ENCODE results near the gene SNX24. TPM values are rescaled to one million over a fixed set of nuclear protein-coding genes. Genes with fewer than 3 reads are reported as not detected.
A peak's percentile ranks its signal among the peaks of the same experiment; 100 is the strongest.

Gene SNX24
- polyA plus RNA-seq, 5 donors, result 20.2 to 30.2 (median 24.6) TPM

DNA sequence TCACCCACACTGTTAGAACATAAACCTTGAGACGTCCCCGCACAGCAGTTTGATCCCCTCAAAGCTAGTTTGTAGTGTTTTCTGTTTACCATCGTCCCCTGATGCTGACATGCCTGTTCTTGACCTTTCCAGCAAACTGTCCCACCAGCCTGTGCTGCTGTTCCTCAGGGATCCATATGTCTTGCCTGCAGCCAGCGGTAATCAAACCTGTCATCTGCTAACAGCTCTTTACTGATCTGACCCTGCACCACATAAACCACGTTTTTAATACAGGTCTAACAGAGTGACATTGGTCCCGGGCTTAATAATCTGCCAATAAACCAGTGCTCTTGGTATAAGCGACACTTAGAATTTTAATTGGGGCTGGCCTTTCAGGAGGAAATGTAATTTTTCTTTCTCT is 156.4 kb downstream of the SNX24 start:
- DNase-seq, result no peak

DNA sequence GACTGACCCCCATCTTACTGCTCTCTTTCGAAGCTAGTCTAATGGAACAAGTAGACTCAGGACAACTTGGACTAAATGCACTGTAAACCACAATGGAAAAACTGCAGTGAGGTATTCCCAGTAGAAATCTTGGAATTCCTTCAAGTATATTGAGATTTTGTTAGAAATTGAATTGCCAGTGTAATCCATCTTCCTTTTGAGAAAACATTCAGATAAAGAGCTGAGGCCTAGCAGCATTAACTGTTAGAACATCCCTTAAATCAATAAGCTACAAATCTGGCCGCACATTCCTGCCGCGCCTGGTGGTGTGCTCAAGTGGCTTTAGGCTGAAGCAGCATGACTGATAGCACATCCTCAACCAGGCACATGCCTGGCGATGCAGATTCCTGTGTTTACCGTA is 161.8 kb downstream of the SNX24 start:
- DNase-seq, result no peak

DNA sequence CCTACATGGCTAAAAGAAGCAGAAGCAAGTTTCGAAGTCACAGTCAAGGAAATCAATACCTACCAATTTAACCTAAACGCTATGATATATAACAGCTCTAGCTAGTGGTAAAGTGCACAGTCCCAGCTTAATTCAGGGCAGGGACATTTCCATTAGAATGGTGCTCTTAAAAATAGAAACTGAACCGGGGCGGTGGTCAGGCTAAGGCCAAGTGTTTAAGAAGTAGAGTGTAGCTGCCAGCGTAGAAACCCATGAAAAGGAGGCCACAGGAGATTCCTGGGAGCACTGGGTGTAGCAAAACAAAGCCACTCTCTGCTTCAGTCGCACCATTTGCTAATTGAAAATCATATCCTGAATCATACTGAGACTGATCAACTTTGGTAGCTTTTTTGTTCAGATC is 162.3 kb downstream of the SNX24 start:
- no peak for DNase-seq

DNA sequence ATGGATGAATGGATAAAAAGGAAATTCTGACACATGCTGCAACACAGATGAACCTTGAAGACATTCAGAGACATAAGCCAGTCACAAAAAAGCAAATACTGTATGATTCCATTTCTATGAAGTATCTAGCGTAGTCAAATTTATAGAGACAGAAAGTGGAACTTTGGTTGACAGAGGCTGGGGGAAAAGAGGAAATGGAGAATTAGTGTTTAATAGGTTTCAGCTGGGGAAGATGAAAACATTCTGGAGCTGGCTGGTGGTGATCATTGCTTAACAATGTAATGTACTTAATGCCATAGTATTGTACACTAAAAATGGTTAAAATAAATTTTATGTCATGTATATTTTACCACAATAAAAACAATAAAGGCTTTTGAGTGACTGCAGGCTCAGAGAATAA is 166.9 kb downstream of the SNX24 start:
- DNase-seq, result no peak

DNA sequence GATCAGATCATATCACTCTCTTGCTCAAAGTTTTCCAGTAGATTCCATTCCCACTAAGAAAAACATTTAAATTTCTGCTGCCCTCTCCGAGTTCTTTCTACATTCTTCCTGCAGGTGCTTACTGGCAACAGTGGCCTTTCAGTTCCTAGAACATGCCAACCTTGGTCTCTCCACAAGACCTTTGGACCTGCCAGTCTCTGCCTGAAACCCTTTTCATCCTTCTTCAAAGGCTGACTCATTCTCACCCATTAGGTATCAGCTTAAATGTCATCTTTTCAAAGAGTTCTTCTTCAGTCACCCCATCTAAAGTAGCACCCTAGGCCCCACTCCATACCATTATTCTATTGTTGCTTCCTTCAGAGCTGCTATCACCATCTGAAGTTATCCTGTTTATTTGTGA is 169.3 kb downstream of the SNX24 start:
- no peak for DNase-seq

DNA sequence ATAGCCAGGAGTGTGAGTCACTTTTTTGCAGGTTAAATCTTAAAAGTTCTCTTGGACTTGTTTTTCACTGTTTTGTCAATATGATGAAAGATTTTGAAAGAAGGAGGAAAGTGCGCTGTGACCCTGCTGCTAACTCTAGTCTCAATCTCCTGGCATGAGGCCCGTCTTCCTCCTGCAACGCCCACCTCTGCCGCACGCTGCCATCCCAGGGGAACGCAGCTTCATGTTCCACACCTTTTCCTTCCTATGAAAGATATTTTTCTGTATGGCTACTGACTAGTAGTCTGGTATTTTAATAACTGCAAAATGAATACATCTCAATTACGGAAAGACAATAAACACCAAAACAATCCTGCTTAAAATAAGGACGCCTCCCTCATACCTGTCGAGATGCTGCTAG is 182.8 kb downstream of the SNX24 start:
- DNase-seq, result no peak

DNA sequence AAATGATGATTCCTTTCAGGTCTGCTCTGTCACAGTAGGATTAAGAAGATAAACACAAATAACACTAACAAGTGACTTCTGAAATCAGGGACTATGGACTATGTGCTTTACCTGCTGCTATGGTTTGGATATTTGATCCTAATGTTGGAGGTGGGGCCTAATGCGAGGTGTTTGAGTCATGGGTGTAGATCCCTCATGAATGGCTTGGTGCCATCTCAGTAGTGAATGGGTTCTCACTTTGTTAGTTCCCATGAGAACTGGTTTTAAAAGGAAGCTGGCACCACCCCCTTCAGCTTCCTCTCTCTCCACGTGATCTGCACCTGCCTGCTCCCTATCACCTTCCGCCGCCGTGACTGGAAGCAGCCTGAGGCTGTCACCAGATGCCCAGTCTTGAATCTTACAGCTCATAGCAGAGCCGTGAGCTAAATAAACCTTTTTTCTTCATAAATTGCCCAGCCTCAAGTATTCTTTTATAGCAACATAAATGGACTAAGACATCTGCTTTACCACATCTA is 187.8 kb downstream of the SNX24 start:
- no peak for DNase-seq

DNA sequence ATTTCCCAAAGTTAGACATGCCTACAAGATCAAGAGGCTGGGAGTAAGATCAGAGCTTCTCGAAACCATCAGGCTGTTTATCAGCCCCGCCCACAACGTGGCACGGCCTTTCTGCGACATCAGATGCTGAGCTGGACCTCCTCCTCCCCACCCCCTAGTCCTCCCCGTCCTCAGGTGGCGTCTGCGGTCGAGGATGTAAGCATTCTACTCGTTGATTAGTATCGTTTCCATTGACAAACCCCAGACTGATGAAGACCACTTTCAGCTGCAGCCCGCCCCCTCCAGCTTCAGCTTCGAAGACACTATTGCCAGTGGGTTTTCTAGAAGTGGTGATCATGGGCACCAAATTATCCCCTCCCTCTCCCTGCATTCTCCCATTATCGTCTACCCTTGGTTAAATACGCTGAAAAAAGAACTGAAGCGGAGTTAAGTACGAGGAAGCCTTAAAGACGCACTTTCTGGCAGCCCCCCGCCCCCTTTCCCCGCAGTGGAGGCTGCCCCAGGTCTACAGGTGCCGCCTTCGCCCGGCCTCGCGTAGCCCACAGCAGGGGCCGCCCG is 190.0 kb downstream of the SNX24 start:
- DNase-seq, result peak; percentile 10 to 22

DNA sequence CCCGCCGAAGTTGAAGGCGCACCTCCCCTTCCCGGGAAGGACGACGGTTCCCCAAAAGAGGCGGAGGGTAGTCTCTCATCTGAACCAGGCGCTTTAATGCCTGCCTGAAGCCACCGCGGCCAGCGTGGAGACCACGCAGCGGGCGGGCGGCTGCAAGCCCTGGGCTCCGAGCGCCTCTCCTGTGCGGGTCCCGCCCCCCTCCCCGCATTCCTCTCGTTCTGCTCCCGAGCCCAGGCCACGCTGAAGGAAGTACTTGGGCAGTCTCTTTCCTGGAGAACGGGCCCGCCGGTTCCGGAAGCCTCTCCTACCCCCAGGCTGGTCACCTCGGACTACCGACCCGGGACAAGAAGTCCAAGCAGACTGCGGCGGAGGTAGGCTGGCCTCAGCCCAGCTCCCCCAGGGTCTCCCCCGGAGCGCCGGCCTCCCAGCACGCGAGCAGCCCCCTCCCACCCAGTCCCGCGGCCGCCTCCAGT is 190.5 kb downstream of the SNX24 start:
- peak; percentile 28 to 49 for DNase-seq

DNA sequence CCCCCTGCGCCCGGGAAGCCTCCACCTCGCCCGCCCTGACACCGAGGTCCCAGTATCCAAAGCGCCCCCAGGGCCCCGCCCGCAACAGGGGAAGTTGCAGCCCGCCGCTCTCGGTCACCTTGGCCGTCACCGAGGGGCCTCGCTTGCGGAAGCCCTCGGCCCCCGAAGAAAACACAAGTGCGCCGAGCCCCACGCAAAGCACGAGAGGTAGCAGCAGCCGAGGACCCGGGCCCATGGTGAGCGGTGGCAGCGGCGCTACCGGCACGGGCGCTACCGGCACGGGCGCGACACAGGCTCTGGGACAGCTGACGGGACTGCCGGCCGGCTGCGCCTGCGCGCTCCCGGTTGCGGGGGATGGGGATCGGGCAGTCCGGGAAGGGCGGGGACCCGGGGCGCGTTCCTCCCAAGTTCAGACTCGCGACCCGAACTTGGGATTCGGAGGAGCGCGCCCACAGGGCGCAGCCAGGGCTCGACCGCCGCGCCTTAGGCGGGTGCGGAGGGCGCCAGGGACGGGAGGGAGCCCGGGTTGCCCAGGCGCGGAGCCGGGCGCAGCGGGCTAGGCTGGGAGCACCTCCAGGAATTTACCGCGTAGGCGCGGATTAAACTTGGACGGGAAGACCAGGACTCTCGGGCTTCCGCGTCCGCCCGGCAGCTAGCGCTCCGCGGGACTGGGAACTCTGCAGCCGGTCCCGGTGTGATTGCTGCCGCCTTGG is 191.1 kb downstream of the SNX24 start, which contains the start of gene PPIC:
PPIC (minus strand) TSS at position 335 of the 713 bp plus-strand sequence; CDS start at position 235, 100 bp downstream.
- peak; percentile 83 to 88 for DNase-seq

DNA sequence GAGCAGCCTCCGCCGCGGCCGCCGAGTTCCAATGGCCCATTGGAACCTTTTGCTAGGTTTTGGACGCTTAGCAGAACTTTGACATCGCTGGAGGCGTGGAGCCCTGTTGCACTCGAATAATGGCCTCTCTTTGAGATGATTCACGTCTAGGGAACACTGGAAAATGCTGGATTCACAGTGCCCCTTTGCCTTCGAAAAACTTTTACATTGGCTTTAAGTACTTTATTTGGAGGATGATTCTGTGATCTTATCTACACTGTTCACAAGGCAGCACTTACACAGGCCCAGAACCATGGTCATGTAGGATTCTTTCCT is 191.6 kb downstream of the SNX24 start:
- DNase-seq, result no peak

DNA sequence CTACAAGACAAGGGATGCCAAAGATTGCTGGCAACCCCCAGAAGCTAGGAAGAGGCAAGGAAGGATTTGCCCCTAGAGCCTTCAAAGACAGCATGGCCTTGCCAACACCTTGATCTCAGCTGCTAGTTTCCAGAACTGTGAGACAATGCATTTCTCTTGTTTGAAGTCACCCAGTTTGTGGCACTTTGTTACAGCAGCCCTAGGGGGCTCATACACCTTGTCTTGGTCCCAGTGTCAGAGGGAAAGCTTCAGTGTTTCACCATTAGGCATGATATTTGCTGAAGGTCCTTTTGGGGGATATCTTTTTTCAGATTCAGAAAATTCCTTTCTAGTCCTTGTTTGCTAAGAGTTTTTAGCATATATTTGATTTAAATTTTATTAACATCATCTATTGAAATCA is 194.3 kb downstream of the SNX24 start:
- no peak for DNase-seq

DNA sequence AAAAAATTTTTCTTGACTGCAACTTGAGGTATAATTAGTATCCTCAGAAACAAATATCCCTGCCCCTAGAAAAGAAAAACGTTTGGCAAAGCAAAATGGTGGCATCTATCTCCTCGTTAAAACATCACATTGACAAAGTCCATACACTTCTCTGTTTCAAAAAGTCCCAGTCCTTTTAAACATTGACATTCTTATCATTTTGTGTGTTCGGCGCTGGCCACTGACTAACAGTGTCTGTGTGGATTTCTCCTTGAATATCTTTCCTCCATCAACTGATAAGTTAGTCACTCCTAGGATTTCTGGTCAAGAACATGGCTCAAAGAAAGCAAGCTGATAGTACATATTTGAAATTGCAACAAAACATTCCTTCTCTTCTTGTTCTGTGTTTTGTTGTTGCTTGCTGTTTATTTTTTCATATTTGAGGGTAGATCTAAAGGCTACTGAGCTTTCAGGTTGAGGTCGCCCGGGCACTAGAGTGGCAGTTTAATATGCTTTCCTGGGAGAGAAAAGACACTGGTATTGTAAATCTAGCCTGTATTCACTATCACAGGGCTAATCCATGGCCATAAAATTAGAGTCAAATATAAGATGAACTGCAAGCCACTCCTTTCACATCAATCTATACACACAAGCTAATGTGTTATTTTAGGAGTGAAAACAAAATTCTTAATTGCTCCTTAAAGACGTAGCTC is 199.7 kb downstream of the SNX24 start:
- no peak for DNase-seq

DNA sequence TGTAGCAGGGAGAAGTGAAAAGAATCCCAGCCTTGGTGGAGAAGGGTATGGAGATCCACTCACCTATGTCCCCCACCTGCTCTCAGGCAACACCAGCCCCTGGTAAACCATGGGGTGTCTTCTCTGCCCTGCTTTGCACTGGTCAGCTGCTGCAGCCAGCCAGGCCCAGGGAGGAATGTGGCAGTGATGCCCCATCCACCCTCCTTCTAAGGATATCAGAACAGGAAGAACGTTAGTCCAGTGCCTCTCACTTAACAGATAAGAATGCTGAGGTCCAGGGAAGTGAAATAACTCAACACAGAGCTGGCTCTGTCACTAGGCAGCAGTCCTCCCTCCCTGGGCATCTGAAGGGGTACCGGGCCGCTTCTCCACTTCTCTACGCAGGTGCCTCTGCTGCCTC is 200.8 kb downstream of the SNX24 start:
- DNase-seq, result no peak

DNA sequence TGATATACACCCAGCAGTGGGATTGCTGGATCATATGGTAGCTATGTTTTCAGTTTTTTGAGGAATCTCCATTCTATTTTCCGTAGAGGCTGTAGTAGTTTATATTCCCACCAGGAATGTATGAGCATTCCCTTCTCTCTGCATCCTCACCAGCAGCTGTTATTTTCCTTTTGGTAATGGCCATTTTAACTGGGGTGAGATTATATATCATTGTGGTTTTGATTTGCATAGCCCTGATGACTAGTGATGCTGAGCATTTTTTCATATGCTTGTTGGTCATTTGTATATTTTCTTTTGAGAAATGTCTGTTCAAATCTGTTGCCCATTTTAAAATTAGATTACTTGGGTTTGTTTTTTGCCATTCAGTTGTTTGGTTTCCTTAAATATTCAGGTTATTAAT is 202.3 kb downstream of the SNX24 start:
- no peak for DNase-seq

DNA sequence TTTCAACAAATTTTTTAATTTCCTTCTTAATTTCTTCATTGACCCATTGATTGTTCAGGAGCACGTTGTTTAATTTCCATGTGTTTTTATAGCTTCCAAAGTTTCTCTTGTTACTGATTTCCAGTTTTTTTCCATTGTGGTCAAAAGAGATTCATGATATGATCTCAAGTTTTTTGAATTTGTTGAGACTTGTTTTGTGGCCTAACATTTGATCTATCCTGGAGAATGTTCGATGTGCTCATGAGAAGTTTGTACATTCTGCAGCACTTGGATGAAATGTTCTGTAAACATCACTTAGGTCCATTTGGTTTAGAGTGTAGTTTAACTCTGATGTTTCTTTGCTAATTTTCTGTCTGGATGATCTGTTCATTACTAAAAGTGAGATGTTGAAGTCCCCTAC is 205.8 kb downstream of the SNX24 start:
- no peak for DNase-seq

Other genes starting within 250 kb of the SNX24 start
- gene SNX2, start 70.5 kb upstream of the SNX24 start, polyA plus RNA-seq (ENCODE audit: insufficient read depth in 1 of 5, insufficient read length in 5 of 5, low replicate concordance in 1 of 5), result 100 to 1,000 TPM in 3 of 5 donors, 10 to 100 TPM in 2; 89.0 to 125 (median 111) TPM
- 10 to 100 TPM; 31.5 to 47.8 (median 38.3) TPM for gene PPIC, start 191.1 kb downstream of the SNX24 start, polyA plus RNA-seq (ENCODE audit: insufficient read depth in 1 of 5, insufficient read length in 5 of 5, low replicate concordance in 1 of 5)
- gene PRDM6, start 243.6 kb downstream of the SNX24 start, polyA plus RNA-seq (ENCODE audit: insufficient read depth in 1 of 5, insufficient read length in 5 of 5, low replicate concordance in 1 of 5), result 10 to 100 TPM; 20.7 to 36.7 (median 29.7) TPM

All from right lung (tissue), 5 donors.